Breast epithelium (tissue), 4 donors: ENCODE measurements around the gene CDC5L. TPM values are rescaled to one million over a fixed set of nuclear protein-coding genes. Genes with fewer than 3 reads are reported as not detected.

ENCODE experiments used
- DNase-seq, 2 donors: peaks; one replicate each; pipeline ENCODE4 v3.0.0-alpha.2; 2019; ENCODE audit warnings: low spot score in 2 of 2
- H3K27ac ChIP-seq, 2 donors: fragments of 200-600 bp; sonication (generic) in 1 of 2; one replicate each; pipeline ENCODE4 v1.5.1; 2016 to 2019; ENCODE audit warnings: mild to moderate bottlenecking in 1 of 2
- H3K27me3 ChIP-seq, 2 donors: fragments of 200-600 bp; sonication (generic) in 1 of 2; one replicate each; pipeline versions ENCODE4 v1.5.1 to v1.6.0; 2017 to 2019; ENCODE audit warnings: control low read depth in 1 of 2, mild to moderate bottlenecking in 1 of 2
- H3K36me3 ChIP-seq: fragments of 200-600 bp; one replicate; pipeline ENCODE4 v1.5.1; 2019
- H3K4me1 ChIP-seq, 2 donors: fragments of 200-600 bp; sonication (generic); one replicate each; pipeline ENCODE4 v1.5.1; 2016 to 2019; ENCODE audit warnings: control low read depth in 1 of 2
- H3K4me3 ChIP-seq, 3 donors: fragments of 200-600 bp; sonication (generic); 1 replicate in 2 of 3; 2 replicates in 1 of 3; pipeline ENCODE4 v1.5.1; 2016 to 2019; ENCODE audit warnings: mild to moderate bottlenecking in 3 of 3, moderate library complexity in 2 of 3
- H3K9me3 ChIP-seq, 2 donors: fragments of 200-600 bp; sonication (generic) in 1 of 2; one replicate each; pipeline ENCODE4 v1.5.1; 2016 to 2019; ENCODE audit warnings: control low read depth in 1 of 2
- CTCF ChIP-seq, 3 donors: fragments of 450-650 bp; IDR thresholded peaks; one replicate each; pipeline ENCODE4 v1.5.1; 2016 to 2017; ENCODE audit warnings: antibody characterized with exemption in 3 of 3, mild to moderate bottlenecking in 3 of 3, moderate library complexity in 3 of 3
- POLR2A ChIP-seq: fragments of 450-650 bp; IDR thresholded peaks from one replicate; pipeline ENCODE4 v1.6.1; 2016; ENCODE audit warnings: antibody characterized with exemption, mild to moderate bottlenecking, moderate library complexity
- POLR2AphosphoS5 ChIP-seq, 3 donors: sonication (generic); formaldehyde crosslinking; IDR thresholded peaks; one replicate each; pipeline ENCODE4 v1.6.1; 2017; ENCODE audit warnings: antibody characterized with exemption in 3 of 3
- intact Hi-C: fragments of 100-400 bp; cut with DNase I; formaldehyde crosslinking; loops from one replicate; pipeline ENCODE4 v1.15.1; 2023; ENCODE audit warnings: low total_unique reads
- total RNA-seq, 3 donors: library from RNA; depleted of rRNA; stranded (reverse); fragments of >200 nt; gene quantifications; one replicate each; pipeline ENCODE4 v1.1.0, GENCODE V29; 2016

The CDC5L gene
- total RNA-seq, 3 donors from 2014 or later, result 21.1 to 29.1 (median 22.0) TPM

GRCh38 chr6:44425951-44426350 lies 38.4 kb downstream of the CDC5L start:
- no peak for DNase-seq
- Histone ChIP-seq H3K9me3 (no peaks in the 10 kb centered on the region), H3K36me3 (no peaks in the 10 kb centered on the region), H3K27ac (no peak overlapping the region), H3K4me3 (no peak overlapping the region), H3K4me1 (no peaks in the 10 kb centered on the region), H3K27me3 (no peaks in the 10 kb centered on the region)
- TF ChIP-seq CTCF (IDR thresholded peaks at IDR 0.05), result no peak
- no peak for TF ChIP-seq POLR2AphosphoS5 (IDR thresholded peaks at IDR 0.05)
- no peak for TF ChIP-seq POLR2A
- intact Hi-C loops, result no loop called here

GRCh38 chr6:44428682-44429081 lies 41.2 kb downstream of the CDC5L start:
- TF ChIP-seq CTCF (IDR thresholded peaks at IDR 0.05) (no peak), POLR2AphosphoS5 (IDR thresholded peaks at IDR 0.05) (no peak), POLR2A (no peak)
- Histone ChIP-seq H3K36me3 (no peaks in the 10 kb centered on the region), H3K9me3 (no peaks in the 10 kb centered on the region), H3K27ac (no peak overlapping the region), H3K4me1 (no peaks in the 10 kb centered on the region), H3K4me3 (no peak overlapping the region), H3K27me3 (no peaks in the 10 kb centered on the region)
- no peak for DNase-seq
- intact Hi-C loops, result no loop called here

DNA sequence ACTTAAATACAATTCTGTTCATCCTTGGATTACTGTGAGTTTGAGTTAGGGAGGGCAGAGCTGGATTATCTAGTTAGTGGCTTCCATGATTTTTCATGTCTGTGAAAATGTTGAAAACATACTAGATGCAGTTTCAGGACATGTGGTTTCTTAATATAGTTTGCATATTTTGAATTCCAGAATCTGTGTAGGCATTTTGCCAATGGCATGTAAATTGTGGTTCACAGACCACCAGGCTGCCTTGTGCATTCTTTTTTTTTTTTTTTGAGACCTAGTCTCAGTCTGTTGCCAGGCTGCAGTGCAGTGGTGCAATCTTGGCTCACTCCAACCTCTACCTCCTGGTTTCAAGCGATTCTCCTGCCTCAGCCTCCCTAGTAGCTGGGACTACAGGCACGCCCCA lies 42.8 kb downstream of the CDC5L start:
- H3K27ac ChIP-seq, result no peak overlapping the region
- H3K4me3 ChIP-seq, result no peak overlapping the region
- no peaks in the 10 kb centered on the region for H3K27me3 ChIP-seq
- no peaks in the 10 kb centered on the region for H3K36me3 ChIP-seq
- TF ChIP-seq CTCF (IDR thresholded peaks at IDR 0.05), result no peak
- no peak for TF ChIP-seq POLR2A
- TF ChIP-seq POLR2AphosphoS5 (IDR thresholded peaks at IDR 0.05), result no peak
- DNase-seq, result no peak
- H3K9me3 ChIP-seq, result no peaks in the 10 kb centered on the region
- H3K4me1 ChIP-seq, result no peaks in the 10 kb centered on the region
- intact Hi-C loops, result no loop called here

DNA sequence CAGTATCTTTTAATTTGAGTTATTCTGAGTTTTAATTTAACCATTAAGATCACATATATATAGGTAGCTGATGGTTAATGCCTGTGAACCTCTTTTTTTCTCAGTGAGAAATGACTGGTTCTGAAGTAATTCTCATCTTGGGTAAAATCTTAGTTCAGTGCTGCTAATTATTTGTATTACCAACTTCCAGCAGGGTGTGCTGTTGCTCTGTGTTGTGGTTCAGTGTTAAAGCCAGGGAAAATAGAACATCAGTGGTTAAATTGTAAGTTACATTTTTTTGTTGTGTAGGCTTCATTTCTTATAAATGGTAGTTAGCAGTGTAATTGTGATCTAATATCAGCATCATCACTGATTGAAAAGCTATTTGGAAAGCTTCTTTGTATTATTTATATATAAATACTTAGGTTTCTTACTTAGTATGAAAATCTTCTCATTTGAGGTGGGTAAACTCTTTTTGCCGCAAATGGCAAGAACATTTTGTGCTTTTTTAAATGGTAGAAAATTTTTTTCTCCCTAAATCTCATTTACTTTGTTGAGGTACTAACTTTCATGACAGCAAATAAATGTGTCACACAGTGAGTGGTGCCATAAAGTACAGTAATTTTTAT lies 43.7 kb downstream of the CDC5L start:
- H3K36me3 ChIP-seq, result no peaks in the 10 kb centered on the region
- H3K4me3 ChIP-seq, result no peak overlapping the region
- H3K27me3 ChIP-seq, result no peaks in the 10 kb centered on the region
- intact Hi-C loops, result no loop called here
- H3K27ac ChIP-seq, result no peak overlapping the region
- TF ChIP-seq CTCF (IDR thresholded peaks at IDR 0.05), result peak; percentile 34 to 71 (median 42)
- TF ChIP-seq POLR2A, result no peak
- TF ChIP-seq POLR2AphosphoS5 (IDR thresholded peaks at IDR 0.05), result no peak
- no peaks in the 10 kb centered on the region for H3K9me3 ChIP-seq
- DNase-seq, result no peak
- H3K4me1 ChIP-seq, result no peaks in the 10 kb centered on the region

- intact Hi-C loops, result no loop called here
- no peaks in the 10 kb centered on the region for H3K4me1 ChIP-seq
- no peak overlapping the region for H3K27ac ChIP-seq
- DNase-seq, result no peak
- TF ChIP-seq CTCF (IDR thresholded peaks at IDR 0.05), result no peak
- no peak for TF ChIP-seq POLR2A
- TF ChIP-seq POLR2AphosphoS5 (IDR thresholded peaks at IDR 0.05), result no peak
- no peak overlapping the region for H3K4me3 ChIP-seq
- H3K9me3 ChIP-seq, result no peaks in the 10 kb centered on the region
- no peaks in the 10 kb centered on the region for H3K36me3 ChIP-seq
- H3K27me3 ChIP-seq, result no peaks in the 10 kb centered on the region
Observed at GRCh38 chr6:44432227-44432626, 44.7 kb downstream of the CDC5L start.
